Measurements from ENCODE around the gene AATK. TPM values are rescaled to one million over a fixed set of nuclear protein-coding genes. Genes with fewer than 3 reads are reported as not detected.

AATK gene
- total RNA-seq, 1 experiment from 2014 or later, result 0.46 TPM

DNA sequence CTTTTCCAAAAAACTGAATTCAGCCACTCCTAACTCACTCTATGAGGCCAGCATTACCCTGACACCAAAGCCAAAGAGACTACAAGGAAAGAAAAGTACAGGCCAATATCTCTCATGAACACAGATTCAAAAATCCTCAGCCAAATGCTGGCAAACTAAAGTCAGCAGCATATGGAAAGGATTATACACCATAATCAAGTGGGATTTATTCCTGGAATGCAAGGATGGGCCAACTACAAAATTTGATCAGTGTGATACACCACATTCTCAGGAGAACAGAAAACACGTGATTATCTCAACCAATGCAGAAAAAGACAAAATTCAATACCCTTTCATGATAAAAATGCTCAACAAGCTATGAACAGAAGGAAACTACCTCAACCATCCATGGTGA, 7.7 kb upstream of the AATK start:
- H3K9me3 ChIP-seq (ENCODE audit: insufficient read depth, low read depth), result no peaks in the 10 kb centered on the region
- no peak for DNase-seq
- ChIA-PET POLR2A (ENCODE audit: unreplicated experiment) (no interaction called here), CTCF (no interaction called here)
- H3K79me2 ChIP-seq (ENCODE audit: low read depth), result no peaks in the 10 kb centered on the region
- no TSS peak for BruUV-seq (replicated peaks)
- H3K4me2 ChIP-seq, result no peak overlapping the region
- H3K4me1 ChIP-seq (replicated peaks; ENCODE audit: insufficient read depth), result no peaks in the 10 kb centered on the region
- TF ChIP-seq EZH2 (IDR thresholded peaks at IDR 0.05; ENCODE audit: low read depth), result no peak
- TF ChIP-seq, protein P1, sequence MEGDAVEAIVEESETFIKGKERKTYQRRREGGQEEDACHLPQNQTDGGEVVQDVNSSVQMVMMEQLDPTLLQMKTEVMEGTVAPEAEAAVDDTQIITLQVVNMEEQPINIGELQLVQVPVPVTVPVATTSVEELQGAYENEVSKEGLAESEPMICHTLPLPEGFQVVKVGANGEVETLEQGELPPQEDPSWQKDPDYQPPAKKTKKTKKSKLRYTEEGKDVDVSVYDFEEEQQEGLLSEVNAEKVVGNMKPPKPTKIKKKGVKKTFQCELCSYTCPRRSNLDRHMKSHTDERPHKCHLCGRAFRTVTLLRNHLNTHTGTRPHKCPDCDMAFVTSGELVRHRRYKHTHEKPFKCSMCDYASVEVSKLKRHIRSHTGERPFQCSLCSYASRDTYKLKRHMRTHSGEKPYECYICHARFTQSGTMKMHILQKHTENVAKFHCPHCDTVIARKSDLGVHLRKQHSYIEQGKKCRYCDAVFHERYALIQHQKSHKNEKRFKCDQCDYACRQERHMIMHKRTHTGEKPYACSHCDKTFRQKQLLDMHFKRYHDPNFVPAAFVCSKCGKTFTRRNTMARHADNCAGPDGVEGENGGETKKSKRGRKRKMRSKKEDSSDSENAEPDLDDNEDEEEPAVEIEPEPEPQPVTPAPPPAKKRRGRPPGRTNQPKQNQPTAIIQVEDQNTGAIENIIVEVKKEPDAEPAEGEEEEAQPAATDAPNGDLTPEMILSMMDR (conservative IDR thresholded peaks at IDR 0.05), result no peak
- H3K27me3 ChIP-seq (ENCODE audit: insufficient read depth, low read depth), result no peaks in the 10 kb centered on the region
- H3F3A ChIP-seq (ENCODE audit: insufficient read depth, low read depth), result peaks cover 7% of the 10 kb centered on the region; the same call in 1 of the 2 replicates
- no peak overlapping the region for H3K27ac ChIP-seq
- H2AFZ ChIP-seq, result no peak overlapping the region
- intact Hi-C loops (cut with micrococcal nuclease; ENCODE audit: unreplicated experiment), result no loop called here
- no peaks in the 10 kb centered on the region for H4K20me1 ChIP-seq (ENCODE audit: insufficient read depth)
- no peak overlapping the region for H3K4me3 ChIP-seq
- no peaks in the 10 kb centered on the region for H3K9me2 ChIP-seq (ENCODE audit: insufficient read depth)
- H3K36me3 ChIP-seq (ENCODE audit: low read depth), result no peaks in the 10 kb centered on the region

DNA sequence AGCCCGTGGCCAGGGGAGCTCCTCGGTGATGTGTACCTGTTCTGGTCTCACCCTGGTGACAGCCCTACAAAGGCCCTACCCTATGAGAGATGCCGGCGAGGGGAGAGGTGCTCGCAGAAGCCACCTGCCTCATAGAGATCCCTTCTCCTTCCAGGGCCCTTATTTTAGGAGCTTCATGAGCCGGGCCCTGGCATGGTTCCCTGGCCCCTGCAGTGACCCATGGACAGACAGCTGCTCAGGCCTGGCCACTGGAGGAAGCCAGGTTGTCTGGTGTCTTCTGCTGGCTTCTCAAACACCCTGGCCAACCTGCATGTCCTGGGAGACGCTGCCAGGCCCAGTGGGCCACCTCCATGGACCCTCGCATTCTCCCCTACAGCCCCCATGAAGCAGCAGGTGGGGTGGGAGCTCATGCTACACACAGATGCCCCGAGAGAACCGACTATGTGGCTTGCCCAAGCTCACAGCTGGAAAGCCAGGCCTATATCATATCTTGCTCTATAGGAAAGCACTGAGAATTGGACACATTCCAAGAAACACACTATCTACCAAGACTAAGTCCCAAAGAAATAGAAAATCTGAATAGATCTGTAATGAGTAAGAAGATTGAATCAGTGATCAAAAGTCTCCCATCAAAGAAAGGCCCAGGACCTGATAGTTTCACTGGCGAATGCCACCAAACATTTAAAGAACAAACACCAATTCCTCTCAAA, 7.2 kb upstream of the AATK start:
- H3K9me2 ChIP-seq (ENCODE audit: insufficient read depth), result no peaks in the 10 kb centered on the region
- no peaks in the 10 kb centered on the region for H3K36me3 ChIP-seq (ENCODE audit: low read depth)
- CTCF ChIA-PET, result no interaction called here
- H3K27ac ChIP-seq, result no peak overlapping the region
- TF ChIP-seq, protein P1 (conservative IDR thresholded peaks at IDR 0.05), result no peak
- no peak for TF ChIP-seq EZH2 (IDR thresholded peaks at IDR 0.05; ENCODE audit: low read depth)
- BruUV-seq (replicated peaks), result no TSS peak
- no peaks in the 10 kb centered on the region for H4K20me1 ChIP-seq (ENCODE audit: insufficient read depth)
- no peak overlapping the region for H2AFZ ChIP-seq
- POLR2A ChIA-PET (ENCODE audit: unreplicated experiment), result no interaction called here
- no peaks in the 10 kb centered on the region for H3K79me2 ChIP-seq (ENCODE audit: low read depth)
- no peaks in the 10 kb centered on the region for H3K27me3 ChIP-seq (ENCODE audit: insufficient read depth, low read depth)
- peaks cover 7% of the 10 kb centered on the region; the same call in 1 of the 2 replicates for H3F3A ChIP-seq (ENCODE audit: insufficient read depth, low read depth)
- H3K4me3 ChIP-seq, result no peak overlapping the region
- H3K4me2 ChIP-seq, result no peak overlapping the region
- intact Hi-C loops (cut with micrococcal nuclease; ENCODE audit: unreplicated experiment), result no loop called here
- H3K4me1 ChIP-seq (replicated peaks; ENCODE audit: insufficient read depth), result no peaks in the 10 kb centered on the region
- DNase-seq, result no peak
- no peaks in the 10 kb centered on the region for H3K9me3 ChIP-seq (ENCODE audit: insufficient read depth, low read depth)

GRCh38 chr17:81171941-81172340, 5.9 kb upstream of the AATK start:
- Histone ChIP-seq H3K4me3 (no peak overlapping the region), H2AFZ (no peak overlapping the region), H3K4me1 (replicated peaks; ENCODE audit: insufficient read depth) (no peaks in the 10 kb centered on the region), H3K27ac (no peak overlapping the region), H3K36me3 (ENCODE audit: low read depth) (no peaks in the 10 kb centered on the region), H3K4me2 (no peak overlapping the region), H3K9me3 (ENCODE audit: insufficient read depth, low read depth) (no peaks in the 10 kb centered on the region), H4K20me1 (ENCODE audit: insufficient read depth) (no peaks in the 10 kb centered on the region), H3F3A (ENCODE audit: insufficient read depth, low read depth) (peaks cover 7% of the 10 kb centered on the region; the same call in 1 of the 2 replicates), H3K27me3 (ENCODE audit: insufficient read depth, low read depth) (no peaks in the 10 kb centered on the region; the same call in 1 of the 2 replicates), H3K79me2 (ENCODE audit: low read depth) (no peaks in the 10 kb centered on the region), H3K9me2 (ENCODE audit: insufficient read depth) (no peaks in the 10 kb centered on the region)
- intact Hi-C loops (cut with micrococcal nuclease; ENCODE audit: unreplicated experiment), result no loop called here
- TF ChIP-seq EZH2 (IDR thresholded peaks at IDR 0.05; ENCODE audit: low read depth), result no peak
- TF ChIP-seq, protein P1 (conservative IDR thresholded peaks at IDR 0.05), result no peak
- ChIA-PET CTCF (no interaction called here), POLR2A (ENCODE audit: unreplicated experiment) (interaction anchor here (0.7 kb wide), 1 partner anchor 20 kb away, joined by 4 read pairs; no protein-coding TSS in a partner anchor)
- peak in 1 of 2 experiments; percentile 49 for DNase-seq
- no TSS peak for BruUV-seq (replicated peaks)
